CD4-positive, alpha-beta T cell treated with Interleukin-2 at 100 ng/mL for 4 hours (primary cell): ENCODE measurements around the gene TPO.

ENCODE experiments used
- DNase-seq: peaks from one replicate; pipeline ENCODE4 v3.0.0-alpha.2; 2020; ENCODE audit warnings: low spot score

TPO gene

DNA sequence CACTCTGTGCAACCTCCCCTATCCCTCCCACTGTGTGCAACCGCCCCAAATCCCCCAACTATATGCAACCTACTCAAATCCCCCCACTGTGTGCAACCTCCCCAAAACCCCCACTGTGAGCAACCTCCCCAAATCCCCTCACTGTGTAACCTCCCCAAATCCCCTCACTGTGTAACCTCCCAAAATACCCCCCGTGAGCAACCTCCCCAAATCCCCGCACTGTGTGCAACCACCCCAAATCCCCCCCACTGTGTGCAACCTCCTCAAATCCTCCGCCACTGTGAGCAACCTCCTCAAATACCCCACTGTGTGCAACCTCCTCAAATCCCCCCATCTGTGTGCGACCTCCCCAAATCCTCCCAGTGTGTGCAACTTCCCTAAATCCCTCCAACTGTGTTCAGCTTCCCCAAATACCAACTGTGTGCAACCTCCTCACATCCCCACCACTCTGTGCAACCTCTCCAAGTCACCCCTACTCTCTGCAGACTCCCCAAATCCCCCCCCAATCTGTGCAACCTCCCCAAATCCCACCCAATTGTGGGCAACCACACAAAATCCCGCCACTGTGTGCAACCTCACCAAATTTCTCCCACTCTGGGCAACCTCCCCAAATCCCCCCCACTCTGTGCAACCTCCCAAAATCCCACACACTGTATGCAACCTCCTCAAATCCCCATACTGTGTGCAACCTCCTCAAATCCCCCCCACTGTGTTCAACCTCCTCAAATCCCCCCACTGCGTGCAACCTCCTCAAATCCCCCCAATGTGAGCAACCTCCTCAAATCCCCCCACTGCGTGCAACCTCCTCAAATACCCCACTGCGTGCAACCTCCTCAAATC, 114.1 kb downstream of the TPO start:
- DNase-seq = no peak

DNA sequence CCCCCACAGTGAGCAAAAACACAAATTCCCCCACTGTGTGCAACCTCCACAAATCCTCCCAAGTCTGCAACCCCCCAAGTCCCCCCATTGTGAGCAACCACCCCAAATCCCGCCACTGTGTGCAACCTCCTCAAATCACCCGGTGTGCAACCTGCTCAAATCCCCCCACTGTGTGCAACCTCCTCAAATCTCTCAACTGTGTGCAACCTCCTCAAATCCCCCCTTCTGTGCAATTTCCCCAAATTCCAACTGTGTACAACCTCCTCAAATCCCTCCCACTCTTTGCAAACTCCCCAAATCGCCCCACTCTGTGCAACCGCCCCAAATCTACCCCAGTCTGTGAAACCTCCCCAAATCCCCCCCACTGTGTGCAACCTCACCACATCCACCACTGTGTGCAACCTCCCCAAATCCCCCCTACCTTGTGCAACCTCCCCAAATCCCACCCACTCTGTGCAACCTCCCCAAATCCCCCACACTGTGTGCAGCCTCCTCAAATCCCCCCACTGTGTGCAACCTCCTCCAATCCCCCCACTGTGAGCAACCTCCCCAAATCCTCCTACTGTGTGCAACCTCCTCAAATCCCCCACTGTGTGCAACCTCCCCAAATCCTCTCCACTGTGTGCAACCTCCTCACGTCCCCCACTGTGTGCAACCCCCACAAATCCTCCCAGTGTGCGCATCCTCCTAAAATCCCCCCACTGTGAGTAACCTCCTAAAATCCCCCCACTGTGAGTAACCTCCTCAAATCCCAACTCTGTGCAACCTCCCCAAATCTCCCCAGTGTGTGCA, 115.2 kb downstream of the TPO start:
- DNase-seq = no peak

GRCh38 chr2:1538663-1539062, 125.4 kb downstream of the TPO start:
- no peak for DNase-seq

DNA sequence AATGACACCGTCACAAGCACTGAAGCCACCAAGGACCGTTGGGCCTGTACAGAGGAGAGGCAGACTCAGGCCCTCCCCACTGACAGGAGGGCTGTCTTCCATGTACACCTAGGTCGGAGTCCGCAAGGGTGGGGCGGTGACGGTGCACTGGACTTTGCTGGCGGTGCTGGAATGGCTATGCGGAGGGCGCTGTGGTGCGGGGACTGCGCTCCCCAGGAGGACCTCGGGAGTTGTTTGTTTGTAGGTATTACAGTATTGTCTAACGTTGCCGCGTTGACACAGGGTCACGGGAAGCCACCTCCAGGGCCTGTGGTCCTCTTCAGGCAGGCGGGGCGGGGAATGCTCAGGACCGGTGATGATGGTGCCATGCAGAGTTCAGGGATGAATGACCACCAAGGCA, 126.2 kb downstream of the TPO start:
- DNase-seq = no peak

GRCh38 chr2:1539973-1540372, 126.7 kb downstream of the TPO start:
- DNase-seq = no peak

DNA sequence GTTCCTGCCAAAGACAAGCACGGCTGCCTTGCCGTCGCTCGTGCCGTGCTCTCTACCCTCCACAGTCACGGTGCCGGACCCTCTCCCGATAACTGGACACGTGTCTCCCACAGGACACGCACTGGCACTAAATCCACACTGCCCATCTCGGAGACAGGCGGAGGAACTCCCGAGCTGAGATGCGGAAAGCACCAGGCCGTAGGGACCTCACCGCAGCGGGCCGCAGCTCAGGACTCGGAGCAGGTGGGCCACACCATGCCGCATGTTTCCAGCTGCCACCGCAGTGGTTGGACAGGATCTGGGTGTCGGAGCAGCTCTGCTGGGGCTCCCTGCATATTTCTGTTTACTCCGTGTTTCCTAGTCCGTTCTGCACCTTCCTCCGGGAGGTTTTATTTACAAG, 127.2 kb downstream of the TPO start:
- DNase-seq = no peak

DNA sequence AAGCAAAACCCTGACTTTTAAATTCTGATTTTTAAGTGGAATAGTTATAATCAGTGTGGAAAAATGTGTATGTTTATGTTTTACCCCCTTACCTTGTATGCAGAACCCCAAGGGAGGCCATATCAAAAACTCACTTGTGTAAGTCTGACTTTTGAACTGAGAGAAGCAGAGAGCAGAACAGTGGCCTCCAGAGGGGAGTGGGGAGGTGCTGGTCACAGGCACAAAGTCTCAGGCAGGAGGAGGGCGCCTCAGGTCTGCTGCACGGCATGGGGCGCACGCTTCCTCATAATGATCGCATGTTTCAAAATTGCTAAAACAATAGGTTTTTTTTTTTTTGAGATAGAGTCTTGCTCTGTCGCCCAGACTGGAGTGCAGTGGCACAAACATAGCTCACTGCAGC, 127.8 kb downstream of the TPO start:
- DNase-seq = no peak

DNA sequence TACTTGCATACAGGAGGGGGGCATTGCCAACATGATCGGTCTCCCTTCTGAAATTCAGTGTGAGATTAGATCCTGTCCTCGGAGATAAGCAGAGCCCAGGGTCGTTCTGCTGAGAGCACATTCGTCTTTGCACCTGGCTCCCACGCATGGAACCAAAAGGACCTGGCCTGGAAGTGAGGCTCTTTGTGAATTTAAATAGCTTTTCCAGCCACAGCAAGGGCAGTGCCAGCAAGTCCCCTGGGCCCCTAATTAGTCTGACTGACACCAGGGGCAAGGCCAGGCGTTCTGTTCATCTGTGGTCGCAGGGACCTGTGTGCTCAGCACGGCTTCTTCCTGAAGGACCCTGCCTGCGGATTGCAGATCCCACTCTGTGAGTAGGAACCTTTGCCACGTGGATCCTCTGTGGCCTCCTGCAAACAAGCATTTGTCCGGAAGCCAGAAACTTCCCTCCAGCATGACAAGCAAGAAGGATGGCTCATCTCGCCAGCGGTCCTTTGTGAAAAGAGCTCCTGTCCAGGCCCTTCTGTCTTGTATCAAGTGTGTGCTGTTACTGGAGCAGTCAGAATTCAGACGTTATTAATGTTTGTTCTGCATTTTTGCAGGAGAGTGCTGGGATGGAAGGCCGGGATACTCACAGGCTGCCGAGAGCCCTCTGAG, 128.7 kb downstream of the TPO start:
- no peak for DNase-seq

DNA sequence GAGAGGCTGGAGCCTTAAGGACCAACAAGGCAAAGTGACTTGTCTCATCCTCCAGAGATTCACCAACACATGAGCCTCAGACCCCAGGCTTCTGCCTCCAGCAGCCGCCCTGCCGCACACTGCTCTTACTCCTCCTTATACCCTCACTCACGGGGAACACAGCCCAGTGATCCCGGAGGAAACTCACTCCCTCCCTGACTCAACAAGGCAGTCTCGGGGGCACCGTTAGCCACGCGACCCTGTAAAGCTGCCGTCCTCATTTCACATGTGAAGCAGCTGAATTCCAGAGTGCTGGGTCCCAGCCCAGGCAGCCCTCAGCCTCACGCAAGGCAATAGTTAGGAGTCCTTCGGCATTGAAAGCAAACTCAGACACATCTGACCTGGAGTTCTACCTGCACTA, 129.7 kb downstream of the TPO start:
- no peak for DNase-seq

- DNase-seq = no peak
These were observed 130.7 kb downstream of the TPO start for GRCh38 chr2:1543776-1544477.

GRCh38 chr2:1544478-1545069, 131.3 kb downstream of the TPO start:
- no peak for DNase-seq

DNA sequence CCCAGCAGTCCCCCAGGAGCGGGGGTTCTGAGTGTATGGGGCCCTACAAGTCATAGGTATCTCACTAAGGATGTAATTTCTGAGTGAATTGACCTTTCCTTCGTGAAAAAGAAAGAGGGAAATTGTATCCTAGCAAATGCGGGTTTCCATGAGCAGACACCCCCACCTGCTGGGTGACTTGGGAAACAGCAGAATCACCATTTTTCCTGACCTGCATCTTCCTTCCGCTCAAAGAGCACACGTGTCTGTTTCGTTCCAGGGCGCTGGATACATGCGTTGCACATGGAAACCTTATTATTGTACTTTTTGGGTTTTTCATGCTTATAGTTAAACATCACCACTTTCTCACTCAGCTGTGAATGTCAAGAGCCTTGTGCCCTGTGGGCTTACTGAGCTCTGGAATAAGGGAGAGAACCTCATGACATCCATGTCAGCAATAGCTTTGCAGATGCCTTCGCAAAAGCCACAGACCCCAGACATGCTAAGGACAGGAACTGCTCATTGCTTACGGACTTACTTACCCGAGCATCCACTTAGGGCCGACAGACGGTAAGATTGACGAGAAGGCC, 132.8 kb downstream of the TPO start:
- DNase-seq = peak; percentile 17

DNA sequence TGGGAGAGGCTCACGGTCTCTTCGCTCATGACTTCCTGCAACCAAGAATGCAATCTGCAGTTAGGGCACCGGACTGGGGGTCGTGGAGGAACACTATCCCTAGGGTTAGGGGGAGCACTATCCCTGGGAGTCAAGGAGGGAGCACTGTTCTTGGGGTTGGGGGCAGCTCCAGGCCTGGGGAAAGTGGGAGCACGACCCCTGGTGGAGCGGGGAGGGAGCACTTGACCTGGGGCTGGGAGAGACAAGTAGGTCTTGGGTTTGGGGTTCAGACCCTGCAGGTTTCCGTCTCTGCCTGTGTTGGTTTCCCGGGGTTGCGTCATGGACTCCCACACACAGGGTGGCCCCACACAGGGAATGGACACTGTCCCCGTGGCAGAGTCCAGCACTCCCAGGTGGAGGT, 133.6 kb downstream of the TPO start:
- no peak for DNase-seq

DNA sequence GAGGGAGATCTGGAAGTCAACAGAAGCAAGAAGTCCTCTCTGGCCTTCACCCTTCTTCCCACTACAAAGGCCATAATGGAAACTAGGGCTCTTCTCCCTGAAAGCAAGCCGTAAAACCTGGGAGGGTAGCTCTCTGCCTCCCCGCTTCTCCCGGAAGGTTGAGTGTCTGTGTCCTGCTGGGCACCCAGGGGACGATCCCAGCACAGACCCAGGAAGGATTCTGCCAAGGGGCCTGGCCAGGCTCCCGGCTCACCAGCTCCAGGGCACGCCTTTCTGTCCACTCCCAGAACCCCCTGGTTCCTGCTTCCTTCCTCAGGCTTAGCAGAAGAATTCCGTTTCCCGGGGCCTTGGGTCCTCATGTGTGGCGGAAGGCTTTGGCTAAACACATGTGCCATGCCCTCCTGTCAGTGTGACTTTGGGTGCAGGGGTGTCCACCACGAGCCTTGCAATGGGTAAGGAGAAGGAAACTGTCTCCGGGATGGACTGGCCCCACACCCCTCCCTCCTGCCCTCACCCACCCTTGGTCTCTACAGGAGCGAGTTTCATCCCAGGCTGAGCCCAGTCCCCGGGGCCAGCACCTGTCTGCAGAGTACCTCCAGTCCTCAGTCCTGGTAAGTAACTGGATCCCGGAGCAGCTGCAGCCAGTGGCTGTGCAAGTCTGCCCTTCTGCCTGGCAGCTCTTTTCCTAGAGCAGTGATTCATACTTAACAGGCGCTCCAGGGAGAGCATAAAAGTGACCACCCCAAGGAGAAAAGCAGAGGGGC, 135.8 kb downstream of the TPO start:
- DNase-seq = no peak

- no peak for DNase-seq
These were observed 136.8 kb downstream of the TPO start for GRCh38 chr2:1550076-1550475.

DNA sequence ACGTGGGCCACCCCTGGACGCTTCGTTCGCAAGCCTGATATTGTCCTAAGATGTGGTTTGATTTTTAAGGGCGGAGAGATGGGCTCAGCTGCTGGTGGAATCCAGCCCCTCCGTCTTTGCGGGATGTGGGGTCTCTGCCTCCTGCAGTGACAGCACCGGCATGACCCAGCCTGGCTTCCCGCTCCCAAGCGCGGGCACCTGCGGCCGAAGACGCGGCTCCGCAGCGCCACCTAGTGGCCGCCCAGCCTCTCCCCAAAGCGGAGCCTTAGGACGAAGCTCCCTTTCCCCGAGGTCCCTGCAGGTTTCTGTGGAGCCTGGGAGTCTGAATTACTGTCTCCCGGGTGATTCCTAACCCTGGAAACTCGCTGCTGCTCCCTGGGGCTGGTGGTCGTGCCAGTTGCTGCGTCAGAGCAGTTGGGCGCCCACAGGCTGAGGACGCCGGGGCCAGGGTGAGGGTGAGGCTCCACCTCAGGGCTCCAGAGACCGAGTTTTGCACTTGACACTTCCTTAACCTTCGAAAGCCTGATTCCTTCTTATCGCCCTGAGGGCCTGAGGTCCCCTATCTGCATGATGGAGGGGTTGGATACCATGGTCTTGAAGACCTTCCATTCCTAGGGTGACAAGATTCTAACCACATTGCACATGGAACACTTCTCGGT, 137.5 kb downstream of the TPO start:
- peak; percentile 39 for DNase-seq

GRCh38 chr2:1551905-1552304, 138.6 kb downstream of the TPO start:
- no peak for DNase-seq

DNA sequence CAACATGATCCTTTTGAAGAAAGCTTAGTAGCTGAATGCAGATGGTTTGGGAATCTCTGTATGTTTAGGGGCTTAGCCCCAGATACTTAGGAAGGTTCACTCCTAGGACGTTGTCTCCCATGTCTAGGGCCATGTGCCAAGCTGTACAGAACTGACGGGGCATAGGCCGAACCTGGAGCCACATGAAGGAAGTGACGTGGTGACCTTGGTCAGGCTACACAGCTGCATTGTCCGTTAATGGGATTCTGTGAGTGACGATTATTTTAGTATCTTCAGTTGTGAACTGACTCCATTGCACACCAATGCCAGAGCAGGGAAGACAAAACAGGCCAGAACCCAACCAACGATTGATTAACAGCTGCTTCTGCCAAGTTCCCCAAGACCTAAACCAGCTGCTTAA, 139.3 kb downstream of the TPO start:
- DNase-seq = no peak

DNA sequence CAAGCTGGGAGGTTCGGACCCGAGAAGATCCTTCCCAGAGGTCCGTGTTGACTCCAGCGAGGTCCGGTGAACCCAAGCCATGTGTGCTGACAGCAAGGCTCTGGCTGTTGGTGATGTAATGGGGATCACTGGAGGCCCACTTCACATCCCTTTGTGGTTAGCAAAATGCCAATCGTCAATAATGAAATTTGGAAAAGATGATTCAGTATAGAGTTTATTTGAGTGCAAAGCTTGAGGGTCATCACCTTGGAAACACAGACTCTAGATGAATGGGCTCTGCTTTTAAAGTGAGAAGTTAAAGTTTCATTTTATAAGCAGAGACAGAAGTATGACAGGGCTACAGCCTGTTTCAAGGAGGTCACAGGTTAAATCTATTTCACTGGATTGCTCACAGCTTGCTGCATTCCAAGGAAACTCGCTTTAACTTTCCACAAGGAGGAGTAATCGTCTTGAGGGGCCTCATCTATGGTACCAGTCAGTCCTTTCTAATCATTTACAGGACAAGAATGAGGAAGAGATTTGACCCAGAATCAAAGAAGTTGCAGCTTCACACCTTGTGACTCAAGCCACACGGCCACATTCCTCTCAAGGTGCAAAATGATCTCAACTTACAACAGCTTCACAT, 140.5 kb downstream of the TPO start:
- DNase-seq = no peak

GRCh38 chr2:1556286-1556685, 143.0 kb downstream of the TPO start:
- no peak for DNase-seq
